ENCODE measurements around the gene AFF3.

AFF3 gene

GRCh38 chr2:100059638-100060037 lies 82.8 kb downstream of the AFF3 start:
- peaks cover 49% of the 10 kb centered on the region for H3K36me3 ChIP-seq (ENCODE audit: control insufficient read depth, low read length)
- no peak for TF ChIP-seq CTCF (IDR thresholded peaks at IDR 0.05; ENCODE audit: low read depth, low read length, poor library complexity, severe bottlenecking)
- TF ChIP-seq EZH2phosphoT487 (IDR thresholded peaks at IDR 0.05; ENCODE audit: borderline replicate concordance, low read length) = no peak
- no peaks in the 10 kb centered on the region for H3K9me3 ChIP-seq (ENCODE audit: control insufficient read depth, insufficient read depth, low read length)
- H3K4me1 ChIP-seq (ENCODE audit: control insufficient read depth, low read length) = peaks cover 35% of the 10 kb centered on the region
- no peaks in the 10 kb centered on the region for H3F3A ChIP-seq (ENCODE audit: control insufficient read depth, insufficient read depth)
- H3K4me2 ChIP-seq (ENCODE audit: low read length) = peak overlapping the region; percentile 31
- H3K4me3 ChIP-seq (ENCODE audit: low read length) = 0 out of 2 replicates have a peak overlapping the region, but pooled peaks have one; percentile 6
- H3K79me2 ChIP-seq (ENCODE audit: control insufficient read depth, low read length) = peaks cover 7% of the 10 kb centered on the region
- H4K20me1 ChIP-seq (ENCODE audit: control insufficient read depth, insufficient read depth, low read depth, low read length) = no peaks in the 10 kb centered on the region
- H3K9me2 ChIP-seq (replicated peaks; ENCODE audit: control insufficient read depth, low read length) = no peaks in the 10 kb centered on the region
- H3K27me3 ChIP-seq (ENCODE audit: control insufficient read depth, low read length) = no peaks in the 10 kb centered on the region
- no peak overlapping the region for H3K27ac ChIP-seq (ENCODE audit: low read depth, low read length)

GRCh38 chr2:100057901-100058261 lies 84.5 kb downstream of the AFF3 start:
- peaks cover 57% of the 10 kb centered on the region for H3K36me3 ChIP-seq (ENCODE audit: control insufficient read depth, low read length)
- no peaks in the 10 kb centered on the region for H3K27me3 ChIP-seq (ENCODE audit: control insufficient read depth, low read length)
- H3K9me3 ChIP-seq (ENCODE audit: control insufficient read depth, insufficient read depth, low read length) = no peaks in the 10 kb centered on the region
- no peaks in the 10 kb centered on the region for H3K9me2 ChIP-seq (replicated peaks; ENCODE audit: control insufficient read depth, low read length)
- H3K4me3 ChIP-seq (ENCODE audit: low read length) = no peak overlapping the region
- H3K4me2 ChIP-seq (ENCODE audit: low read length) = no peak overlapping the region
- TF ChIP-seq CTCF (IDR thresholded peaks at IDR 0.05; ENCODE audit: low read depth, low read length, poor library complexity, severe bottlenecking) (no peak), EZH2phosphoT487 (IDR thresholded peaks at IDR 0.05; ENCODE audit: borderline replicate concordance, low read length) (no peak)
- H3F3A ChIP-seq (ENCODE audit: control insufficient read depth, insufficient read depth) = no peaks in the 10 kb centered on the region
- H4K20me1 ChIP-seq (ENCODE audit: control insufficient read depth, insufficient read depth, low read depth, low read length) = no peaks in the 10 kb centered on the region
- peaks cover 3% of the 10 kb centered on the region; the same call in 1 of the 2 replicates for H3K79me2 ChIP-seq (ENCODE audit: control insufficient read depth, low read length)
- no peak overlapping the region for H3K27ac ChIP-seq (ENCODE audit: low read depth, low read length)
- peaks cover 28% of the 10 kb centered on the region for H3K4me1 ChIP-seq (ENCODE audit: control insufficient read depth, low read length)

- no peaks in the 10 kb centered on the region for H3K9me3 ChIP-seq (ENCODE audit: control insufficient read depth, insufficient read depth, low read length)
- peaks cover 31% of the 10 kb centered on the region for H3K36me3 ChIP-seq (ENCODE audit: control insufficient read depth, low read length)
- H3K4me1 ChIP-seq (ENCODE audit: control insufficient read depth, low read length) = peaks cover 7% of the 10 kb centered on the region
- no peak overlapping the region for H3K27ac ChIP-seq (ENCODE audit: low read depth, low read length)
- H3K79me2 ChIP-seq (ENCODE audit: control insufficient read depth, low read length) = no peaks in the 10 kb centered on the region
- no peaks in the 10 kb centered on the region for H3K9me2 ChIP-seq (replicated peaks; ENCODE audit: control insufficient read depth, low read length)
- no peak for TF ChIP-seq CTCF (IDR thresholded peaks at IDR 0.05; ENCODE audit: low read depth, low read length, poor library complexity, severe bottlenecking)
- H4K20me1 ChIP-seq (ENCODE audit: control insufficient read depth, insufficient read depth, low read depth, low read length) = no peaks in the 10 kb centered on the region
- no peak overlapping the region for H3K4me2 ChIP-seq (ENCODE audit: low read length)
- no peaks in the 10 kb centered on the region for H3F3A ChIP-seq (ENCODE audit: control insufficient read depth, insufficient read depth)
- no peaks in the 10 kb centered on the region for H3K27me3 ChIP-seq (ENCODE audit: control insufficient read depth, low read length)
- no peak overlapping the region for H3K4me3 ChIP-seq (ENCODE audit: low read length)
These were observed 88.0 kb downstream of the AFF3 start for GRCh38 chr2:100054426-100054825.
